Liver (tissue), 9 donors: Measurements from ENCODE around the gene TTC33. TPM values are rescaled to one million over a fixed set of nuclear protein-coding genes. Genes with fewer than 3 reads are reported as not detected.

Experiments used
- DNase-seq: peaks from one replicate; pipeline ENCODE4 v3.0.0-alpha.2; 2017; ENCODE audit warnings: low spot score
- H3K27ac ChIP-seq, 2 donors: one replicate each; pipeline ENCODE4 v1.7.0; 2013; ENCODE audit warnings: inconsistent platforms in 2 of 2, low read length in 2 of 2, control low read depth in 1 of 2, low read depth in 1 of 2, mild to moderate bottlenecking in 1 of 2
- H3K27me3 ChIP-seq, 4 donors: one replicate each; pipeline versions ENCODE4 v1.6.1 to v1.7.0; 2013; ENCODE audit warnings: low read length in 3 of 4, inconsistent platforms in 1 of 4, mild to moderate bottlenecking in 1 of 4, moderate library complexity in 1 of 4; ENCODE audit not compliant: control insufficient read depth in 4 of 4, insufficient read depth in 4 of 4
- H3K36me3 ChIP-seq, 4 donors: one replicate each; pipeline versions ENCODE4 v1.6.1 to v1.7.0; 2013; ENCODE audit warnings: low read length in 3 of 4, mild to moderate bottlenecking in 3 of 4, low read depth in 1 of 4, moderate library complexity in 1 of 4; ENCODE audit not compliant: control insufficient read depth in 4 of 4, insufficient read depth in 3 of 4
- H3K4me1 ChIP-seq, 4 donors: one replicate each; pipeline versions ENCODE4 v1.6.1 to v1.7.0; 2013; ENCODE audit warnings: low read length in 3 of 4, mild to moderate bottlenecking in 3 of 4, moderate library complexity in 1 of 4; ENCODE audit not compliant: control insufficient read depth in 4 of 4, insufficient read depth in 4 of 4
- H3K4me3 ChIP-seq, 3 donors: one replicate each; pipeline versions ENCODE4 v1.6.1 to v1.7.0; 2013; ENCODE audit warnings: low read length in 3 of 3, control low read depth in 1 of 3, low read depth in 1 of 3, mild to moderate bottlenecking in 1 of 3
- H3K9ac ChIP-seq, 2 donors: one replicate each; pipeline ENCODE4 v1.7.0; 2013; ENCODE audit warnings: low read length in 2 of 2, mild to moderate bottlenecking in 2 of 2, moderate library complexity in 2 of 2, control low read depth in 1 of 2, low read depth in 1 of 2
- H3K9me3 ChIP-seq, 4 donors: one replicate each; pipeline versions ENCODE4 v1.6.1 to v1.7.0; 2013; ENCODE audit warnings: low read length in 3 of 4; ENCODE audit not compliant: control insufficient read depth in 4 of 4
- ATF3 ChIP-seq: IDR thresholded peaks from 2 replicates; pipeline ENCODE4 v1.6.1; 2016; ENCODE audit warnings: antibody characterized with exemption
- CTCF ChIP-seq: fragments of 150-350 bp; IDR thresholded peaks from 2 replicates; pipeline ENCODE4 v1.5.1; 2017; ENCODE audit warnings: improper control_type of control experiment, low read depth, low read length; ENCODE audit not compliant: missing input control
- EGR1 ChIP-seq, 2 donors: IDR thresholded peaks; 2 replicates each; pipeline ENCODE4 v1.6.1; 2016 to 2018; ENCODE audit warnings: antibody characterized with exemption in 2 of 2, low read depth in 2 of 2
- FOXA1 ChIP-seq: IDR thresholded peaks from 2 replicates; pipeline ENCODE4 v1.6.1; 2016; ENCODE audit warnings: antibody characterized with exemption
- FOXA2 ChIP-seq: IDR thresholded peaks from 2 replicates; pipeline ENCODE4 v1.6.1; 2016; ENCODE audit warnings: antibody characterized with exemption
- GABPA ChIP-seq, 2 donors: IDR thresholded peaks in 1 of 2; conservative IDR thresholded peaks in 1 of 2; 2 replicates each; pipeline ENCODE4 v1.6.1; 2016; ENCODE audit warnings: antibody characterized with exemption in 2 of 2, mild to moderate bottlenecking in 1 of 2, moderate library complexity in 1 of 2
- HNF4A ChIP-seq, 2 donors: conservative IDR thresholded peaks; 2 replicates each; pipeline ENCODE4 v1.6.1; 2016; ENCODE audit warnings: antibody characterized with exemption in 2 of 2, mild to moderate bottlenecking in 2 of 2
- HNF4G ChIP-seq: IDR thresholded peaks from 2 replicates; pipeline ENCODE4 v1.6.1; 2016; ENCODE audit warnings: antibody characterized with exemption
- JUND ChIP-seq, 2 donors: IDR thresholded peaks; 2 replicates each; pipeline ENCODE4 v1.6.1; 2016; ENCODE audit warnings: antibody characterized with exemption in 2 of 2
- MAX ChIP-seq: IDR thresholded peaks from 2 replicates; pipeline ENCODE4 v1.6.1; 2016; ENCODE audit warnings: antibody characterized with exemption
- REST ChIP-seq: IDR thresholded peaks from 2 replicates; pipeline ENCODE4 v1.6.1; 2016; ENCODE audit warnings: antibody characterized with exemption, mild to moderate bottlenecking
- RXRA ChIP-seq, 2 donors: IDR thresholded peaks; 2 replicates each; pipeline ENCODE4 v1.6.1; 2017 to 2018; ENCODE audit warnings: antibody characterized with exemption in 2 of 2, mild to moderate bottlenecking in 1 of 2
- SP1 ChIP-seq: IDR thresholded peaks from 2 replicates; pipeline ENCODE4 v1.6.1; 2018; ENCODE audit warnings: antibody characterized with exemption, mild to moderate bottlenecking
- TAF1 ChIP-seq: conservative IDR thresholded peaks from 2 replicates; pipeline ENCODE4 v1.6.1; 2016; ENCODE audit warnings: antibody characterized with exemption, mild to moderate bottlenecking
- YY1 ChIP-seq: IDR thresholded peaks from 2 replicates; pipeline ENCODE4 v1.6.1; 2016; ENCODE audit warnings: antibody characterized with exemption, mild to moderate bottlenecking
- ZBTB33 ChIP-seq: IDR thresholded peaks from 2 replicates; pipeline ENCODE4 v1.6.1; 2016; ENCODE audit warnings: antibody characterized with exemption
- WGBS: extraction: QIAGEN DNeasy Blood & Tissue Kit; methylation state at CpG from one replicate; pipeline ENCODE4 v1.1.7; 2013; 5-methylcytosine and 5-hydroxymethylcytosine counted together
- polyA plus RNA-seq, 2 donors: library from polyadenylated mRNA; stranded (reverse) in 1 of 2; unstranded in 1 of 2; fragments of 200-250 nt in 1 of 2; fragments of >200 nt in 1 of 2; fragmentation: Nextera tagmentation in 1 of 2; extraction: Ambion mirVana in 1 of 2; gene quantifications; one replicate each; pipeline versions ENCODE4 v1.2.1 to v1.2.3, GENCODE V29; 2013 to 2015
- total RNA-seq, 2 donors: library from RNA; depleted of rRNA; stranded (reverse); fragments of >200 nt; gene quantifications; one replicate each; pipeline ENCODE4 v1.2.3, GENCODE V29; 2014
- donor health status: healthy.
- donor health status: healthy.
- donor health status: healthy.
- donor health status: healthy.
- donor health status: healthy.

TTC33 gene
- total and polyA plus RNA-seq, 4 donors: 4.3 to 12.0 (median 7.6) TPM

GRCh38 chr5:40551496-40552491 is 204.0 kb downstream of the TTC33 start:
- no peak for DNase-seq
- no peaks in the 10 kb centered on the region for H3K9me3 ChIP-seq
- TF ChIP-seq SP1: no peak
- TF ChIP-seq FOXA2: no peak
- no peak for TF ChIP-seq GABPA (IDR thresholded peaks at IDR 0.05 in 1 of 2, conservative IDR thresholded peaks at IDR 0.05 in 1 of 2)
- H3K27me3 ChIP-seq: peaks cover 0 to 3% (median 0%) of the 10 kb centered on the region in 4 donors
- WGBS: 76% methylated on average over 8 of the region's 8 CpGs
- no peak overlapping the region for H3K27ac ChIP-seq
- H3K36me3 ChIP-seq: no peaks in the 10 kb centered on the region
- H3K4me3 ChIP-seq: no peak overlapping the region
- no peak overlapping the region for H3K9ac ChIP-seq
- H3K4me1 ChIP-seq: peaks cover 2 to 6% (median 3%) of the 10 kb centered on the region in 4 donors

- no peak overlapping the region for H3K4me3 ChIP-seq
- peaks cover 0 to 3% (median 0%) of the 10 kb centered on the region in 4 donors for H3K27me3 ChIP-seq
- H3K4me1 ChIP-seq: peaks cover 2 to 6% (median 3%) of the 10 kb centered on the region in 4 donors
- no peak overlapping the region for H3K9ac ChIP-seq
- no peaks in the 10 kb centered on the region for H3K9me3 ChIP-seq
- no peak for TF ChIP-seq MAX
- no peak for TF ChIP-seq YY1
- TF ChIP-seq GABPA (IDR thresholded peaks at IDR 0.05 in 1 of 2, conservative IDR thresholded peaks at IDR 0.05 in 1 of 2): no peak
- TF ChIP-seq CTCF: no peak
- TF ChIP-seq ZBTB33: no peak
- no peak for TF ChIP-seq HNF4G
- no peak for TF ChIP-seq ATF3
- no peak for TF ChIP-seq RXRA (IDR thresholded peaks at IDR 0.05)
- TF ChIP-seq TAF1: no peak
- TF ChIP-seq JUND (IDR thresholded peaks at IDR 0.05): no peak
- no peak for TF ChIP-seq EGR1 (IDR thresholded peaks at IDR 0.05; ENCODE audit: low read depth in 2 of 2)
- TF ChIP-seq FOXA2: no peak
- no peak for TF ChIP-seq REST
- TF ChIP-seq HNF4A (conservative IDR thresholded peaks at IDR 0.05): no peak
- no peak for TF ChIP-seq FOXA1
- no peak for TF ChIP-seq SP1
- no peak for DNase-seq
- H3K27ac ChIP-seq: no peak overlapping the region
- H3K36me3 ChIP-seq: no peaks in the 10 kb centered on the region
These were observed 205.3 kb downstream of the TTC33 start for GRCh38 chr5:40550481-40550880.
